Measurements from ENCODE around the gene MPPED2. TPM values are rescaled to one million over a fixed set of nuclear protein-coding genes. Genes with fewer than 3 reads are reported as not detected.

MPPED2 gene
- total and polyA plus RNA-seq, 2 of the 13 experiments (the other 11 are each of a cell fraction or from before 2014, with no cell fraction given) = not detected

GRCh38 chr11:30471244-30471643 is 114.9 kb downstream of the MPPED2 start (continued):
- TF ChIP-seq ZFP90 (CRISPR knock-in tag; IDR thresholded peaks at IDR 0.05; ENCODE audit: borderline replicate concordance) (no peak), RFX5 (IDR thresholded peaks at IDR 0.05; ENCODE audit: low read depth, low read length) (no peak)

GRCh38 chr11:30468881-30469280 is 117.3 kb downstream of the MPPED2 start:
- Histone ChIP-seq H3K9ac (ENCODE audit: insufficient read depth, low read depth, low read length) (no peak overlapping the region), H3K9me3 (ENCODE audit: low read length) (no peaks in the 10 kb centered on the region), H3K36me3 (replicated peaks in 1 of 2; ENCODE audit: control insufficient read depth in 1 of 2, insufficient read depth in 2 of 2, low read length in 2 of 2) (no peaks in the 10 kb centered on the region), H3K27me3 (ENCODE audit: control insufficient read depth in 1 of 2, insufficient read depth in 2 of 2, low read length in 2 of 2) (no peaks in the 10 kb centered on the region), H3K4me3 (replicated peaks in 1 of 3; ENCODE audit: insufficient read depth in 1 of 3, low read depth in 2 of 3, low read length in 3 of 3) (no peak overlapping the region), H4K20me1 (ENCODE audit: insufficient read depth, low read length) (no peaks in the 10 kb centered on the region), H3K4me1 (ENCODE audit: insufficient read depth, low read length) (no peaks in the 10 kb centered on the region), H3K27ac (ENCODE audit: extremely low read length, insufficient read depth, low read length) (no peak overlapping the region), H2AFZ (ENCODE audit: low read length) (no peak overlapping the region), H3K79me2 (ENCODE audit: insufficient read depth, low read length) (no peaks in the 10 kb centered on the region), H3K4me2 (ENCODE audit: low read depth, low read length) (no peak overlapping the region)
- POLR2A ChIA-PET = no interaction called here
- CTCF ChIA-PET (ENCODE audit: low intra/inter-chr PET ratio, low total read pairs) = no interaction called here
- ATAC-seq (no peak), FAIRE-seq (no peak), DNase-seq (ENCODE audit: low spot score) (no peak)
- WGBS (ENCODE audit: low lambda C conversion rate) = 16% methylated on average over 2 of the region's 2 CpGs
- no TSS peak for BruUV-seq (replicated peaks)
- in situ Hi-C loops (cut with HindIII; ENCODE audit: extremely low pct_ligation_motif_present, low pct_unique_long_range_greater_than_20kb) = no loop called here
- intact Hi-C loops (cut with micrococcal nuclease; ENCODE audit: unreplicated experiment) = no loop called here
- TF ChIP-seq SETDB1 (CRISPR knock-in tag; IDR thresholded peaks at IDR 0.05; ENCODE audit: borderline replicate concordance) (no peak), SP4 (CRISPR knock-in tag; IDR thresholded peaks at IDR 0.05) (no peak), HOXA5 (CRISPR knock-in tag; IDR thresholded peaks at IDR 0.05) (no peak), HNF4A (CRISPR knock-in tag; IDR thresholded peaks at IDR 0.05) (no peak), ZNF224 (CRISPR knock-in tag; IDR thresholded peaks at IDR 0.05) (no peak), CCDC6 (CRISPR knock-in tag; IDR thresholded peaks at IDR 0.05) (no peak), ZNF263 (CRISPR knock-in tag; IDR thresholded peaks at IDR 0.05) (no peak), CBX1 (IDR thresholded peaks at IDR 0.05; ENCODE audit: low read depth) (no peak), ZNF572 (CRISPR knock-in tag; IDR thresholded peaks at IDR 0.05) (no peak), ZNF724P (CRISPR knock-in tag; IDR thresholded peaks at IDR 0.05; ENCODE audit: borderline replicate concordance) (no peak), RNF2 (conservative IDR thresholded peaks at IDR 0.05; ENCODE audit: low read depth) (no peak), MIER2 (CRISPR knock-in tag; IDR thresholded peaks at IDR 0.05) (no peak), ZNF225 (CRISPR knock-in tag; IDR thresholded peaks at IDR 0.05) (no peak), ZNF337 (CRISPR knock-in tag; IDR thresholded peaks at IDR 0.05; ENCODE audit: borderline replicate concordance, low read depth) (no peak), HMG20A (CRISPR knock-in tag; IDR thresholded peaks at IDR 0.05; ENCODE audit: borderline replicate concordance) (no peak), SNAPC4 (CRISPR knock-in tag; IDR thresholded peaks at IDR 0.05) (no peak), RFXANK (CRISPR knock-in tag; IDR thresholded peaks at IDR 0.05) (no peak)
- TF ChIP-seq, protein P1, sequence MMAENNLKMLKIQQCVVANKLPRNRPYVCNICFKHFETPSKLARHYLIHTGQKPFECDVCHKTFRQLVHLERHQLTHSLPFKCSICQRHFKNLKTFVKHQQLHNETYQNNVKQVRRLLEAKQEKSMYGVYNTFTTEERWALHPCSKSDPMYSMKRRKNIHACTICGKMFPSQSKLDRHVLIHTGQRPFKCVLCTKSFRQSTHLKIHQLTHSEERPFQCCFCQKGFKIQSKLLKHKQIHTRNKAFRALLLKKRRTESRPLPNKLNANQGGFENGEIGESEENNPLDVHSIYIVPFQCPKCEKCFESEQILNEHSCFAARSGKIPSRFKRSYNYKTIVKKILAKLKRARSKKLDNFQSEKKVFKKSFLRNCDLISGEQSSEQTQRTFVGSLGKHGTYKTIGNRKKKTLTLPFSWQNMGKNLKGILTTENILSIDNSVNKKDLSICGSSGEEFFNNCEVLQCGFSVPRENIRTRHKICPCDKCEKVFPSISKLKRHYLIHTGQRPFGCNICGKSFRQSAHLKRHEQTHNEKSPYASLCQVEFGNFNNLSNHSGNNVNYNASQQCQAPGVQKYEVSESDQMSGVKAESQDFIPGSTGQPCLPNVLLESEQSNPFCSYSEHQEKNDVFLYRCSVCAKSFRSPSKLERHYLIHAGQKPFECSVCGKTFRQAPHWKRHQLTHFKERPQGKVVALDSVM (CRISPR knock-in tag; IDR thresholded peaks at IDR 0.05) = no peak
